Activated CD8-positive, alpha-beta memory T cell treated with anti-CD3 and anti-CD28 coated beads for 1 hour (primary cell): ENCODE measurements around the gene PAPLN.

Source experiments
- DNase-seq, 2 donors: peaks; one replicate each; pipeline ENCODE4 v3.0.0-alpha.2; 2020; ENCODE audit warnings: low read depth in 1 of 2; ENCODE audit errors: extremely low read depth in 1 of 2

PAPLN gene

DNA sequence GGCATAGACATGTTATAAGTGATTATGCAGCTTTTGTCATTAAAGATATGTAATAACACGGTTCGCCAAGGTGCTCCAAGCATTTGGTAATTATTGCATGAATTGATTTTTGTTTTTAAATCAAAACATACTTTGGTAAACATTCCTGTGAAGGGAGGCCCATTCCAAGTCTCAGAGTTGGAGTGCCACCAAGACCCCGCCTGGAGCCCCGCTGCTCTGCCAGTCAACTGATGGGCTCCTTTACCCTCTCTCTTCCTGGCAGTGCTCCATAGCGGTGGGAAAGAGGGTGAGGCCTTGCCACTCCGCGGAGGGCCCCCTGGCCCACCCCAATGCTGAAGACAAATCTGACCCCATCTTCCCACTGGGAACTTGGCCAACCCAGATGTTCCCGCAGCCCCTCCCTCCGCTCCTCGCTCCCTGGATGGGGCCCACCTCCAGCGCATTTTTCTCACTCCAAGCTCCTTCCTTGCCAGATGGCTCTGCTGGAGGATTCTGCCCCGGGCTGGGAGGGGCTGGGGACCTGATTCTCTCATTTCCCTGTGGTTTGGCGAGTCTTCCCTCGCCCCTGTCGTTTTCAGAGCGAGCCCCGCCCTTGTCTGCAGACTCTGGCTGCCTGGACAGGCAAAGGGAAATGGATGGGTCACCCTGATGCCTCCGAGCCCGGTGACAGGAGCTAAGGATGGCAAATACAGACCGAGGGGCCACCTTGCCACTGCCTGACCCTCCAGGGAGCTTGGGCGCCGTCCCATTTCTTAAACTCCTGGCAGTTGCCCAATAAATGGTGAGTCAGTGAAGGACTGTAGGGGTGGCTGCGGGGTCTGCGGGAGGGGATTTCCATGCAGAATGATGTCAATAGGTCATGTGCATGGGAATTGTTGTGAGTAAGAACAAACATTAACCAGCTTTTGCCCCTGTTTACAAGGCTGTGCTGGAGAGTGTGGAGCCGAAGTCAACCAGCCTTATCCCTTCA is 9.2 kb upstream of the PAPLN start:
- DNase-seq = no peak

DNA sequence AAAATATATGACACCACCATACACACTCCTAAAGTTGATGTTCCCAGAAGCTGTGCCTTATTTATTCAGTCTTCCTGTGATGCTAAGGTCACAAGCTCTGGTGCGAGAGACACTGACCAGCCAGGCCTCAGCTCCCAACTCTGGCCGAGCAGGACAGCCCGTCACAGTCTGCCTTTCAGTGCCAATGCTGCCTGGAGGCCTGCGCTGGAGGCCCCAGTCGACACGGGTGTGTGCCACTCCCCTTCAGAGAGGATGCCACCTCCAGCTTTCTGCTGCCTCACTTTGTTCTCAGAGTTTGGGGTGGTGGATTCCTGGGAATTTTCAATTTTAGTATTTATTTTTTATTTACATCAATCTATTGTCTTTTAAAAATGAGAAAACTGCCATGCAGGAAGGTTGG is 7.3 kb upstream of the PAPLN start:
- no peak for DNase-seq

DNA sequence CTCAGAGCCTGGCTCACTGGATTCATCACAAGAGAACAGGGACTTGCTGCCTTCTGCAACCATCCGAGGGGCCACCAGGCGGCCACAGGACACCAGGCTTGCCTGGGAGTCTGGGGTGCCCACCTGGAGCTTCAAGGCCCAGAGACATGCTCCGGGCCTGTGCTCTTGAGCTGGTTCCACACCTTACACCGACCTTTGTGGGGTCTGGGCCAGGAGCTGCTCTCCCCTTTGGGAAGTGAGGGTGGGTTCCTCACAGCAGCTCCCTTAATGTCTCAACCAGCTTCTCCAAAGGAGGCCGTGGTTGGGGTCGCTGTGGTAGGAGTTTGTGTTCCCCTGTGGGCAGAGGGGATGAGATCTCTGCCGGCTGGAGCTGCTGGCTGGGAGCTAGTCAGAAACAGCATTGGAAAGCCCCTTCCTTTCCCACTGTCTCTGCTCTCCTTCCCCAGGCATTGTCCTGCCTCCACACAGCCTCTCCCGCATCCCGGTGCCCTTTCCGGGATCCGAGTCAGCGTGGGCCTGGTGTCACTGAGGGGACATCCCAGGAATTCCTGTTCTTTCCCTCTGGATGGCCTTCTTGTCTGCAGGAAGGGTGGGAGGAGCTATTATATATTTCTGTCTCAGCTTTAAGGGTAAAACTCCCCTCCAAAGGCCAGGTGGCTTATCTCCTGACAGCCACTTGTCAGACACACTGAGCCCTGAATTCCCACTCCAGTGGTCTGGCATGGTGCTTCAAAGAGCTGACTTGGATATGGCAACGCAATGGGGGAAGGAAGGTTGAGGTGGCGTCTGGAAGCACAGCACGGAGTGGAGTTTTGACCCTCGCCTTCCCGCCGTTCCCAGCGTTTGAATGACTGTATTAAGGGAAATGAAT is 5.1 kb upstream of the PAPLN start:
- no peak for DNase-seq

DNA sequence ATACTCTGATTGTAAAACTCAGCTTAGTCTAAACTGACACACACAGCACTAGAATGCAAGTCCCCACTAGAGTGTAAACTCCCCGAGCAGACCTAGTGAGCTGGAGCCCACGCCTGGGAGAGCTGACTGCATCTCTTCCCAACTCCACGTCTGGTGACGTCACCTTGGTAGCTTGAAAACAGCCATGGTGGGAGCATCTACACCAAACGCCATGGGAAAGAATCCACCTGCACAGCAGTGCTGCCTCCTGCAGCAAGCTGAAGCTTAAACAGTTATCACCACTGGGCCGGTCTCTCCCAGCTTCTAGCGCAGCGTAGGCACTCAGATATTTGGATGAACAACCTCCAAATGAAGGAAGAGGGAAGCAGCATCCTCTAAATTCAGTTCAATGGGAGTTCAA is 4.3 kb upstream of the PAPLN start:
- no peak for DNase-seq

DNA sequence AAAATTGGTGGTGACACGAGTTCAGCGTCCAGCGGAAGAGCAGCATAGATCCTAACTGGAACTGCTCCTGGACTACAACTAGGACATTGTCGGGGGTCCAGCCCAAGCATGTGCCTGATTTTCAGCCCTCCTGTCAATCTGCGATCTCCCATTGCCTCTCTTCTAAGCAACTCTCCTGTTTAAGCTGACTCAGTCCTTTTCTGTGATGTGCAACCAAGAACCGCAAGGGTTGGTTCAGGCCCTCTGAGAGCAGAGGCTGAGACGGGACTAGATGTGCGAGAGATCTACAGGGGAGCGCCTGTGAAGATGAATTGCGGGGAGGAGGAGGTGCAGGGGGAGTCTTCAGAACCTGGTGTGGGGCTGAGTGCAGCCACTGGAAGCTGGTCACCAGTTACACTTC is 3.7 kb upstream of the PAPLN start:
- DNase-seq = no peak

DNA sequence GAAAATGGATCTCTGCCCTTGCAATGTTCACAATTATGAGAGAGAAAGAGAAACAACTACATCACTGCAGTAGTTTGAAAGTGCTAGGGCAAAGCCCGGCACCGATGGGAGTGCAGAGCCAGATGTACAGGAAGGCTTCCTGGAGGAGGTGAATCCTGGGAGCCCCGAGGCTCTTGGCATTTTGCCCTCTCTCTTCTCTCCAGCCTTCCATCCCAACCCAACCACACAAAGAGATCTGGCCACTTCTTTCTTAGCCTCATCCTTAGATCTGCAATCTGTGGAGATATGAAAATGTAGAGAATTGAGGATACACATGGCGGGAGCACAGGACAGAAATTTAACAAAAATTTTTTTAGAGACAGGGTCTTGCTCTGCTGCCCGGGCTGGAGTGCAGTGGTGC is 3.3 kb upstream of the PAPLN start:
- no peak for DNase-seq

DNA sequence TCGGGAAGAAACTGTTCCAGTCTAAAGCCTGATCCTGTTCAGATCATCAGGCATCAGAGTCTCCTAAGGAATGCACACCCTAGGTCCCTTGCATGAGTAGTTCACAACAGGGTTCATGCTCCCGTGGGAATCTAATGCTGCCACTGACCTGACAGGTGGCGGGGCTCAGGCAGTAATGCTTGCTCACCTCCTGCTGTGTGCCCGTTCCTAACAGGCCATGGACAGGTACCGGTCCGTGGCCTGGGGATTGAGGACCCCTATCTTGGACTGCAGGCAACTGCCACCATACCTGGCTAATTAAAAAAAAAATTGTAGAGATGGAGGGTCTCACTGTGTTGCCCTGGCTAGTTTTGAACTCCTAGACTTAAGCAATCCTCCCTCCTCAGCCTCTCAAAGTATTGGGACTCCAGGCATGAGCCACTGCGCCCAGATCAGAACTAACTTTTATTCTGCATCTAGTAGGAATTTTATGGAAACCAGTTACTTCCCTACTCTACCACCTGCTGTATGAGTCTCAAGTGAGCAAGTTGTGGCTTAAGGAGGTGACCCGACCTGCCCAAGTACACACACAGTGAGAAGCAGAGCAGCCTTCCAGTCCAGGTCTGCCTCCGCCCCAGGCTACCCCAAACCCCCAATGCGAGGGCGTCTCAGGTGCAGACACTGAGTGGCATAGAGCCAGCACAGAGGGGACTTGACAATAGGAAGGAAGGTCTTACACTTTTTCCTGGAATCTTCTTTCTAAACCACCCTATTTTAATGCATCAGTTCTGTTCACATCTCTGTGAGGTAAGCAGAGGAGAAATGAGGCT is 2.5 kb upstream of the PAPLN start:
- DNase-seq = no peak

DNA sequence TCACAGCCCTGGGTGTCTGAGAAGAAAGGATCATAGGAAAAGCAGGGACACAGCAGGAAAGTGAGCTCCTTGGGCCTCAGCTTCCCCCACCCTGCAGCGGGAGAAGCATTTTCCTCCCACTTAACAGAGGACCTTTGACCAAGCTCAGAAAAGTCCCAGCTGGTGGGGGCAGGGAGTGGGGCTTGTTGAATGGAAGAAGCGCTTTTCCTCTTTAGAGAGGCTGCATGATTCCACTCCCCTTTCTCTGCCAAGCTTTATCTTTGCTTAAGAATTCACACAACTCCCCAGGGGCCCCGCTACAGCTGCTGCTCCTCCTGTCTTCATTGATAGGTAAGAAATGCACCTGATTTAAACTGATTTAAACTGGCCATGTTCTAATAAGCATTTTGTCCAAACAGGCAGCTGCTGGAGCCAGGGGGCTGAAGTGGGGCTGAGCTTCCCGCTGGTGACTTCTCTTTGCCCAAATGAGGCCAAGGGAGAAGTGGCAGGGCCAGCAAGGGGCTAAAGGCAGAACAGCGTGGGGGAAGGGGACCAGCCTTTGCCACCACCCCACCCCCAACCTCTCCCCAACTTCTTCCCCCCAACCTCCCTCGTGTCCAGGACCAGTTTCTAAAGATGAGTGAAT is 1.7 kb upstream of the PAPLN start:
- DNase-seq = no peak

DNA sequence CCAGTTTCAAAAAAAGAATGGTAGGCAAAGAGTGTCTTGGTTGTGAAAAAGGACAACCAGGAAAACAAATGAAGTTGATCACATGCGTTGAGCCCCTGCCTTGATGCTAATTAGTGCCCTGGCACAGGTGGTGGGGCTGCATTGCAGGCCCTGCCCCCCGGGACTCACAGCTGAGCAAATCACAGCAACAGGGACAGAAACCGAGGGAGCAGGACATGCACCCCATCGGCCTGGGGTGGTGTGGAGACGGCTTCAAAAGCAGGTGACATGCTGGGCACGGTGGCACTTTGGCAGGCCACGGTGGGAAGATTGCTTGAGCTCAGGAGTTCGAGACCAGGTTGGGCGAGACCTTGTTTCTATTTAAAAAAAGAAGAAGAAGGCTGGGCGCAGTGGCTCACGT is 1.1 kb upstream of the PAPLN start:
- DNase-seq = no peak

DNA sequence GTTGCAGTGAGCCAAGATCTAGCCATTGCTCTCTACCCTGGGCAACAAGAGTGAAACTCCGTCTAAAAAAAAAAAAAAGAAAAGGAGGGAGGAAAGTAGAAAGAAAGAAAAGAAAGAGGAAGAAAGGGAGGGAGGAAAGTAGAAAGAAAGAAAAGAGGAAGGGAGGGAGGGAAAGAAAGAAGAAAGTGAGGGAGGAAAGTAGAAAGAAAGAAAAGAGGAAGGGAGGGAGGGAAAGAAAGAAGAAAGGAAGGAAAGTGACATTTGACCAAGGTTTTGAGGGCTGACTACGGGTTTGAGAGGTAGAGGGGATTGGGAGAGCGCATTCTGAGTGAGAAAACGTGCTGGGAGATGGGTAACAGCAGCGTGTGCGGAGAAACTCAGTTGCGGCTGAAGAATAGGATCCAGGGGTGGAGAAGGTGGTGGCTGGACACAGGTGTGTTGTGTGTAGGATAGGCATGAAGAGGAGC is 521 bp upstream of the PAPLN start:
- DNase-seq = no peak

DNA sequence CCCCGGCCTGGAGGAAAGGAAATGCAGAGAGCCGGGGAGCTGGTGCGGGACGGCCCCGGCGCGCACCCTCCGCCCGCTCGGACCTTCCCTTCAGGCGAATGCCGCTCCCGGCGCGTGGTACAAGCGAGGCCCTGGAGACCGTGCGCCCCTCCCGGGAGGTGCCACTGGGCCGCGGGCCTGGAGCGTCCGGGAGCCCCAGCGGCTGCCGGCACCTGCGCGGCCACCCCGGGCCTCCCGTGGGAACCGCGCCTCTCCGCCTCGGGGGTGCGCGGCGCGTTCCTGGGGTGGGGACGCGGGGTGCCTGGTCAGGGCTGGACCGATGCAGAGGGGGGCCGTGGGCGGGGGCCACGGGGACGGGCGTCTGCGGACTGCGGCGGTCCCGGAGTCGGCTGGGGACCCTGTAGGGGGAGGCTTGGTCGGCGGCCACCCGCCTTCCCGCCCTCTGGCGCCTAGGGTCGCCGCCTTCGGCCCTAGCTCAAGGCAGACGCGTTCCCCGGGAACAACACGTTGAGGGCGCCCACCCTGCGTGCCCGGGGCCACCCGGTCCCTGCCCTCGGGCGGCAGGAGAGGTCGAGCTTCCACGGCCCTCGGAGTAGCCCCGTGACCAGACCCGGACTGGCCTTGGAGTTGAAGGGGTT is 599 bp downstream of the PAPLN start:
- DNase-seq = no peak

DNA sequence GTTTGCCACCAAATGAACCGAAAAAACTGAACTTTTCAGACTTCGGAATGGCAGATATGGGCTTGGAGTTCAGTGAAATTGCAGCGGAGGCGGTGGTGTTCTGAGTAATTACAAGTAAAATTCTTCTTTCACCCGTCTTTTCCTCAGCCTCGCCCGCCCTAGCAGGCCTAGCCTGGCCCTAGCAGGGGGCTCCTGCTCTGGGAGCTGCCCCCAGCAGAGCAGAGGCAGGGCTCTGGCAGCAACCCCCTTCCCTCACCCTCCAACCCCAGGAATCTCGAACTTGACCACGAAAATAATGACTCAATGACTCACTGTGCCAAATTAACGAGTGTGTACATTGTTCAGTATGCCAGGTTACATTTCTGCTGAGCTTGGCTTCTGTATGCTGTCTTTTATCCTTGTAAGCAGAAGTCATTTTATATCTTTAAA is 1.1 kb downstream of the PAPLN start:
- no peak for DNase-seq

DNA sequence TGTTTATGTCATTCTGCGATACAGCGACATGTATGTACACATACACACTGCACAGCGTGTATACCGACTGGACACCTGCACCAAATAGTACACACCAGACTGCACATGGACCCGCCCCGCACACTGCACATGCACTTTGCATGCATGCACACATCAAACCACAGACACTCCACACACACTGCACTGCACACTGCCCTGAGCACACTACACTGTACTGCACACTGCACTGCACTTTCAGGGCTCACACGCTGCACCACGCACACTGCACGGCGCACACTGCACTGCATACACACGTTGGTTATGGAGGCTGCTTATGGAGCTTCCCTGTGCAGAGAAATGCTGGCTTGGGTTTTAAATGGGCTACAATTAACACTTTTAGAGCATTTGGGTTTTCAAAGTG is 1.6 kb downstream of the PAPLN start:
- no peak for DNase-seq

DNA sequence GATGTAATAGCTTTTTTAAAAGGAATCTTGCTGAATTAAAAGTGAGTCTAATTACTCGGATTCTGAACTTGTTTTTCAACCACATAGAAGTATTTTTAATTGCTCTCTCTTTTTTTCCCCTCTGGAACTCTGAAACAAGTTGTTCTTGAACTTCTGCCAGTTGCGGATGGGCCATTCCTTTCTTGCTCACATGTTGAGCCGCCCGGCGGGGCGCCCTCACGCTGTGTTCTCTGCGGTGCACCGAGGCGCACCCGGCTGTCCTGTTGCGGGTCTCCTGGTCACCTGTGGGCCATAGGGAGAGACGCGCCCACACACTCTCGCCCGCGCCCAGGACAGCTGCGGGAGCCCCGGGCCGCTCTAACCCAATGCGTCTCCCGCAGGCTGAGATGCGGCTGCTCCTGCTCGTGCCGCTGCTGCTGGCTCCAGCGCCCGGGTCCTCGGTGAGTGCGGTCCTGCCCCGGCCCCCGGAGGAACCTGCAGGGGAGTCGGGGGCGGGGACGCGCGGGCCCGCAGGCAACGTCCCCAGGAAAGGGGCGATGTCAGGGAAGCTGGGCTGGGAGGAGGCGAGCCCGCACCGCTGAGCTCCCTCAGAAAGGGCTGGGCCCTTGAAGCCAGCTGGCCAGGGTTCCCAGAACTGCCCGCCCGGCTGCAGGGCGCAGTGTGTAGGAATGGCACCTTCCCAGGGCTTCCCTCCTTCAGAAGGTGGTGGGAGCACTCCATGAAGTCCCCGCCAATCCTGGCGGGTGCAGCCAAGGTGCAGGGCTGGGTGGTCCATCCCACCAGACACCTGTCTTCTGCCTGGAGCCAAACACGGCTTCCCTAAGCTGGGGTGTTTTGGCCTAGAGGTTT is 2.3 kb downstream of the PAPLN start:
- DNase-seq = no peak

DNA sequence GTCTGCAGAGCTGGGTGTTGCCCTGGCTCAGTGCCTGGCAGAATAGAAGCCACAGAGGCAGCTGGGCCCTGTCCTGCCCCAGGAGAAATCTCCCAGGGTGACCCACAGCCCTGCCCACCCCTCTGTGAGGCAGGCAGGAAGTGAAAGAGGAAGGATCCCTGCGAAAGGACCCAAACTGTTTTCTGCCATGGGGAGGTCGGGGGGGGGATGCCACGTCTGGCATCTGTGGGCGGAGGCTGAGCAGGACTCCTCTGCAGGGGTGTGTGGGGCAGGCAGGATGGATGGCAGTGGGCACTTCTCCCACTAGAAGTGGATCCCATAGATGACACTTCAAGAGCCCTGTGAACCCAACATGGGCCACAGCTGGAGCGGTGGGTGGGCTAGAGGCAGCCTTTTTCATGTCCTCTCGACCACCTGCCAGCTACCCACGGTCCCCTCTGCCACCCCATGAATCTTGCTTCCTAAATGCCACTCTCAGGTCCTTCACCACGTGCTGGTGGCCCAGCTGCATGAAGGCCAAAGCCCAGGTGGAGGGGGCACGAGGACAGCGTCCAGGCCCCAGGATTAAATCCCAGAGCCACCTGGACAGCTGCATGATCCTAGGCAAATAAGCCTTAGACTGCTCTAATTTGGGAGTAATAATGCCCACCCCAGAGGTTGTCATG is 3.6 kb downstream of the PAPLN start:
- DNase-seq = no peak

DNA sequence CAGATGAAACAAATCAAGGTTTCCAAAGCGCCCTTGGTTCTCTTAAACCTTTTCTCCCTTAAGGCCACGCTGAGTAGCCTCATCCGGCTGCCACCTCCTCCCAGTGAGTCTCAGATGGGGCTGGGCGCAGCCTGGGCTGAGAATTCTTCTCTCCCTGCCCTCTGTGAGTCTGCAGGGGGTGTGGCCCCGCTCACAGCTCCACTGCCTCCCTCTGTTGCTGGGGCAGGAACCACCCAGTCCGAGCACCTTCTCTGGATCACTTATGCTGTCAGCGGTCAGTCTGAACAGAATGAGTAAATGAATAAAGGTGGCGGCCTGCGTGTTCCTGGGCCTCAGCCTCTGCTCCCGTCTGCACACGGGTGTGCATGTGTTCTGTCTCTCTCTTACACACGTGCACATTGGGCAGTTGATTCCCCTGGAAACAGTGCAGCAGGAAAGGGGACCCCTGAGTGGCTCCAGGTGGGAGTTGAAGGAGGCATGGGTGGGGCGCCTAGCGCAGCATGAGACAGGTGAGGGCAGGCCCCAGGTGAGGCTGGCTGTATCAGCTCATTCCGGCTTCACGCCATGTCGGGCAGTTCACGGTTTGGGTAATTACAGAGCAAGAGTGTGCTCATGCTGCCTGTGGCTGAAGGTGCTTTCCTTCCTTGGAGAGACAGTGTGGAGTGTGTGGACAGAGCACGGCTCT is 4.3 kb downstream of the PAPLN start:
- DNase-seq = no peak

DNA sequence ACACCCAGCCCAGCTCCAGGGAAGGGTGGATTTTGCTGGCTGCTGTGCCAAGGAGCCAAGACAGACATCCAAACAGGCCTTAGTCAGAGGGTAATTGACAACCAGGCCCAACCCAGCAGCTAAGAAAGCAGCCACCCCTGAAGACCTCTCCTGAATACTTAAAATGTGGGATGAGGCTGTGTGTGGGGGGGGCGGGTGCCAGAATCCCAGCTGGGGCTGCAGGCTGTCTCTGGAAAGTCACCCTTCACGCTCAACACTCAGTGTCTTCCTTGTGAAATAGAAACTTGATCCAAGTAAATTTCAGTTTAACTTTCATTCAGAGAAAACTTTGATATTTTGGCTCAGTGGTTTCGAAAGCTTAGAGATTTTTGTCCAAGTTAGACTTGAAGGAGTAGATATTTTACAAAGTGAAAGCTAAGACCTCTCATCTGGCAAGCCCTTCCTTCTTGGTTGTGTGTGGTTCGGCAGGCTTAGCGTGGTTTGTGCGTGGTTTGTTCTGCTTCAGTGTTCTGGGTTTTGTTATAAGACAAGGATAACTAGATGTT is 5.1 kb downstream of the PAPLN start:
- no peak for DNase-seq

DNA sequence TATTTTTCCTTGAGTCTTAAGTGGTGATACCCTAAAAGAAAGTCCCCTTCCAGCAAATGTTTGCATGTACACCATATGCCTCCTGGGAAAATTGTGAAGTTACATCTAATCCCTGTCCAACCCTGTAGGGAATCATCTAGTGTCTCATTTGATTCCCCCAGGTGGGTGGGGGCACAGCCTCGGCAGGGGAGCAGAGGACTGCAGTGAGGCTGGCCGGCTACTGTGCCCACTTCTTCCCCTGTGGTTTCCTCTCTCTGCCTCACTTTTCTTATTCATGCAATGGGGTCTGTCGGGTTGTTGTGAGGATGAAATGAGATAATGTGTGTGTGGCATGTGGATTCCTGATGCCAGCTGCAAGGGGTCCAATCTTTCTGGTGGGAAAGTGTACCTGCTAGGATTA is 6.0 kb downstream of the PAPLN start:
- DNase-seq = no peak
